CD4-positive, alpha-beta T cell treated with Interleukin-15 for 1 hour (primary cell): ENCODE measurements around the gene MTMR2.
A peak's percentile ranks its signal among the peaks of the same experiment; 100 is the strongest.

Source experiments
- DNase-seq: peaks from one replicate; pipeline ENCODE4 v3.0.0-alpha.2; 2020

The MTMR2 gene

DNA sequence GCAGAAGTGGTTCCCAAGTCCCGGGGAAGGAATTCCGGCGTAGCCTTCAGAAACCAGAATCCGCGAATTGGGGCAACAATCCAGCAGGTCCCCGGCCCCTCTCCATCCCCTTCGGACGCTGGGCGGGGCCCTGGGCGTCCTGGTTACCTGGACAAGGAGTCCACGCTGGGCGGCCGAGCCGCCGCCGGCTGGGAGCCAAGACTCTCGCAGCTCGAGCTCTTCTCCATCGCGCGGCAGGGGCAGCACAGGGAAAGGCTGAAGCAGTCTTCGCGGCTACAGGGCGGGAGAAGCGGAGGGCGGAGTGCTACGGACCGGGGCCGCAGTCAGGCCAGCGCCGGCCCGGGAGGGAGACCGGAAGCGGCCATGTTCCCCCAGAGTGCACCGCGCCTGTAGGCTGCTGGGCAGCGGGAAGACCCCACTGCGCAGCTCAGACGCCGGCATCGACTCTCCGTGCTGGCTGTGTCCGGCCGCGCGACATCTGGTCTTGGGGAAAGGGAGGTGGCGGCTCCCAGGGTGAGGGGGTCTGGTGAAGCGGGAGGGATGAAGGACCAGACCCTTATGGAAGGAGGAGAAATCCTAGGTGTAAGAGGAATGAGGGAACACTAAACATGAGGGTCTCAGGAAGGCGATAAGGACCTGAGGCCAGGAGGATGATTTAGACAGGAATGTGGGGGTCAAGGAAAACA is at the start of gene MTMR2:
Gene MTMR2, minus strand, starts transcription at position 380 of the 686 bp plus-strand sequence. Its CDS starts 153 bp downstream, at position 227.
- peak; percentile 52 for DNase-seq

DNA sequence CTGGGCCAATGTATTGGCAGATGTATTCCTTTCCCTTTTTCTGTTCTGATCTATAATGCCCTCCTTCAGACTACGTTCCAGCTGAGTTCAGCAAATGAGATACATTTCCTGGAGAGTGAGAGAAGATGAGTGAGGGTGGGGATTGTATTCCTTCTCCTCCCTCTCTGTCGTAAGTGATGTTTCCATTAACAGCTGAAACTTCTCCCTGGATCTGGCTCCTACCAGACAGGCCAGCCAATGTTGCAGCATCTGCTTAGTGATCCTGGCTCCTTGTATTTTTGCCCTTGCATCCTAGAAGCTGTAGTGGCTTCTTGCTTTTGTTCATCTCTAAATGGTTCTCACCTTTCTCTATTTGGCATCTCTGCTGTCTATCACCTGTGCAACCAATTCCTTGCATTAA is 48.2 kb upstream of the MTMR2 start:
- no peak for DNase-seq

GRCh38 chr11:95968585-95968984 is 44.7 kb upstream of the MTMR2 start:
- DNase-seq = no peak

DNA sequence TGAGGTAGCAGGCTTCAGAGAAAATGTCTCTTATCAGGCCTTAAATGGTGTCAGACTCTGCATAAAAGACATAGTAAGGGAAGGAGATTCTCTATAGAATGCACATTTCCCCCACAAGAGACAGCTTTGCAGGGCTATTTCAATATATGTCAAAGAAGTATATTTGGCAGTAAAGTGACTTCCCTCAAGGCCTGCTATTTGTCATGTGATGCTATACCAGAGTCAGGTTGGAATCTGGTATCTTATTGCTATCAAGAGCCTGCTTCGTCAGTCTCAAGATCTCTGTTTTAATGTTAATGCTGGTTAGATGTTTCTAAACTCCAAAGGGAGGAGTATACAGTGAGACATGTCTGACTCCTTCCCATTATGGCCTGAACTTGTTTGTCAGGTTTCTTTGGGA is 40.4 kb upstream of the MTMR2 start:
- DNase-seq = no peak

DNA sequence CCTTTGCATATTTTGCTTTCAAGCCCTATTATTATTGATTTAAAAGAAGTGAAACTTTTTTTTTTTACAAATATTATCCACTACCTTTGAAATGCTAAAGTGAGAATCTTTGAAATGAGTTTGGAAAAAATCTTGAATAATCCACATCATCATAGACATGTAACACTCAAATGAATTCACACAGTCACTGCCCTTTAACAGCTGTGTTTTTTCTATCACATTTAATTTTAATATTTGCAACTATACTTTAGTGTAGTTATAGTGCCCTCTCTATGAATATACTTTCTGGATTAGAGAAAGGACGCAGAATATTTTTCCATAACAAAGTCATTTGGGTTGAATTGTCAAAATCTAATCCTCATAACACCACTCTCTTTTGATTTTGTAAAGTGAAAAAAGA is 37.9 kb upstream of the MTMR2 start:
- no peak for DNase-seq

GRCh38 chr11:95950905-95951304 is 27.0 kb upstream of the MTMR2 start:
- DNase-seq = no peak

DNA sequence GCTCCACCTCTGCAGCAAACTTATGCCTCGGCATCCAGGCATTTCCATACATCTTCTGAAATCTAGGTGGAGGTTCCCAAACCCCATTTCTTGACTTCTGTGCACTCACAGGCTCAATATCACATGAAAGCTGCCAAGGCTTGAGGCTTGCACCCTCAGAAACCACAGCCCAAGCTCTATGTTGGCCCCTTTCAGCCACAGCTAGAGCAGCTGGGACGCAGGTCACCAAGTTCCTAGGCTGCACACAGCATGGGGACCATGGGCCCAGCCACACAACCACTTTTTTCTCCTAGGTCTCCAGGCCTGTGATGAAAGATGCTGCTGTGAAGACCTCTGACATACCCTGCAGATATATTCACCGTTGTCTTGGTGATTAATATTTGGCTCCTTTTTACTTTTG is 24.7 kb upstream of the MTMR2 start:
- no peak for DNase-seq

GRCh38 chr11:95944623-95945022 is 20.7 kb upstream of the MTMR2 start:
- no peak for DNase-seq

DNA sequence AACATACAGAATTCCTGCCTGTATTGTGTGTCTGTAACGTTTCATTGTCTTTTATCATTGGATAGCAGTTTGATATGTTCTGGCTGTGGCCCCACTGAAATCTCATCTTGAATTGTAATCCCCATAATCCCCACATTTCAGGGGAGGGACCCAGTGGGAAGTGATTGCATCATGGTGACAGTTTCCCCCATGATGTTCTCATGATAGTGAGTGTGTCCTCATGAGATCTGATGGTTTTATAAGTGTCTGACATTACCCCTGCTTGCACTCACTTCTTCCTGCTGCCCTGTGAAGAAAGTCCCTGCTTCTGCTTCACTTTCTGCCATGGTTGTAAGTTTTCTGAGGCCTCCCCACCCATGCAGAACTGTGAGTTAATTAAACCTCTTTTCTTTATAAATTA is 19.6 kb upstream of the MTMR2 start:
- DNase-seq = no peak

- no peak for DNase-seq
Observed at GRCh38 chr11:95939091-95939490, 15.2 kb upstream of the MTMR2 start.

- no peak for DNase-seq
Observed at GRCh38 chr11:95937358-95937757, 13.5 kb upstream of the MTMR2 start.

DNA sequence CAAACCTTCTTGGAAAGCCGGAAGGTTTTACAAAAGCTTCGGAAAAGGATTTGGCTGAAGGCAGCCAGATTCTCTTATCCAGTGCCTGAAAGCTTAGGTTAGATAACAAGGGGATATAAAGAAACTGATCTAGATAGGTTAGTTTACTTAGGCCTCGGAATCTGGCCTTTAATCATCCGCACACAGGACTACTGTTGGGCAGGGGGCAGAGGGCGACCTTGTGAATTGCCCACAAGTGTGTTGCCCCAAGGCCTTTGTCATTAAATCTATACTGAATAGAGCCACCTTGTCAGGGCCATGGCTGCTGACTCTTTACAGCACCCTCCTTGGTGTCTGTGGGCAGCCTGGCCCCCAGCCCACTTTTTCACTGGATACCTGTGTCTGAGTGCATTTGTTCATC is 9.7 kb upstream of the MTMR2 start:
- no peak for DNase-seq

DNA sequence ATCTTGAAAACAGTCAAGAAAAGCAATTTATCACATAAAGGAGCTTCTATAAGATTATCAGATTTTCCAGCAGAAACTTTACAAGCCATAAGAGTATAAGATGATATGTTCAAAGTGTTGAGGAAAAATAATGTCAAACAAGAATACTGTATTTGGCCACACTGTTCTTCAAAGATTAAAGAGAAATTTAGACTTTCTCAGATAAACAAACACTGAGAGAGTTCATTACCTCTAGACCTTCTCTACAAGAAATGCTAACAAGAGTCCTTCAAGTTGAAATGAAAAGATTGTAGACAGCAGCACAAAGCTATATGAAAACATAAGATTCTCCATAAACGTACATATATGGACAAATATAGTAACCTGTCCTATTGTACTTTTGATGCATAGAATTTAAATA is 8.0 kb upstream of the MTMR2 start:
- no peak for DNase-seq

- no peak for DNase-seq
Observed at GRCh38 chr11:95930948-95931347, 7.0 kb upstream of the MTMR2 start.

GRCh38 chr11:95926726-95927125 is 2.8 kb upstream of the MTMR2 start:
- DNase-seq = no peak

DNA sequence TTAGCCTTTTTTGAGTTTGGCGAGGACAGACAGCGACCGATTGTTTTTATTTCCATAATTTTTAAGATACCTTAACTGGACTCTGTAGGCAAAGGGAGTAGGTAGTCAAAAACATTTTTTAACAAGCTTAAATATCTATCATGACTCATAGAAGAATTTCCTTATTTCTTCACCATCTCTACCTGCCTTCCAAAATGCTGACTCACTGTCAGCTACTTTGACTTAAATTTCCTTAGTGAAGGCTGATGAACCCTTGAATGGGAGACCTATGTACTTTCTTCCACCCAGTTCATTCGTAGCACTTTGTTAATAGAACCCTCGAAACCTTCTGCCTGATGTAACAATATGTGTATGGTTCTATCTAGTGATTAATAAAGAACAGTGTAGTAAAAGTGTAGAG is 1.1 kb upstream of the MTMR2 start:
- DNase-seq = no peak

GRCh38 chr11:95924414-95924760 is 480 bp upstream of the MTMR2 start:
- DNase-seq = no peak

- DNase-seq = no peak
Observed at GRCh38 chr11:95923439-95923727, 524 bp downstream of the MTMR2 start.

GRCh38 chr11:95922536-95923438 is 1.1 kb downstream of the MTMR2 start:
- DNase-seq = no peak

GRCh38 chr11:95922099-95922498 is 1.8 kb downstream of the MTMR2 start:
- DNase-seq = no peak

GRCh38 chr11:95920460-95921105 is 3.3 kb downstream of the MTMR2 start:
- no peak for DNase-seq

DNA sequence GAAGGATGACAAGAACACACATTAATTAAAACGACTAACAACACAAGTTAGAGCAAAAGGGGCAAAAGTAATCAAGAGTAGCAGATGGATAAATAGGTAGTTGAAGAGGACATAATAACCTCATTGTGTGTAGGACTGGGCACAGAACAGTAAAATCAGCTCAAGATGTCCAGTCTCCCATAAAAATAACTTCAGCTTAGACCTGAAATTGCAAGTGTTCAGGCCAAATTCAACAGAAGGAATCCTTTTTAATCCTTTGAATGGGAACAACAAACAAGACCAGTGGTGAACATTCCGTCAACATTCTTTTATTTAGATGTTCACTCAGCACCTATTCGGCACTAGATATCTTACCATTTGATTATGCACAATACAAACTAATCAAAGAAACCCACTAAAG is 4.4 kb downstream of the MTMR2 start:
- no peak for DNase-seq

- no peak for DNase-seq
Observed at GRCh38 chr11:95918720-95919119, 5.2 kb downstream of the MTMR2 start.

- no peak for DNase-seq
Observed at GRCh38 chr11:95918056-95918455, 5.9 kb downstream of the MTMR2 start.
